GM21447 (cell line): ENCODE results near the gene CARD16.

Experiments used
- ATAC-seq: cut with Tn5 transposase; IDR thresholded peaks from one replicate; pipeline ENCODE4 v1.9.1; 2021; ENCODE audit not compliant: unreplicated experiment

The CARD16 gene

GRCh38 chr11:105051559-105051958 is 6.4 kb upstream of the CARD16 start:
- ATAC-seq = no peak

- no peak for ATAC-seq
These were observed 4.3 kb upstream of the CARD16 start for GRCh38 chr11:105049481-105049880.

GRCh38 chr11:105046898-105047579 is 1.9 kb upstream of the CARD16 start:
- ATAC-seq = no peak

- ATAC-seq = no peak
These were observed 651 bp upstream of the CARD16 start for GRCh38 chr11:105045676-105046296.

- no peak for ATAC-seq
These were observed 3.0 kb downstream of the CARD16 start for GRCh38 chr11:105042178-105042577.

GRCh38 chr11:105040703-105041102 is 4.4 kb downstream of the CARD16 start:
- no peak for ATAC-seq

GRCh38 chr11:105034813-105035620 is 10.1 kb downstream of the CARD16 start, which contains the start of gene CASP1:
TSS of gene CASP1 (minus strand) at chr11:105035144. CDS start at chr11:105035113, 31 bp downstream.
- peak; percentile 95 for ATAC-seq

GRCh38 chr11:105034388-105034787 is 10.7 kb downstream of the CARD16 start:
- ATAC-seq = peak; percentile 2

- ATAC-seq = no peak
These were observed 11.4 kb downstream of the CARD16 start for GRCh38 chr11:105033781-105034180.

GRCh38 chr11:105033343-105033742 is 11.8 kb downstream of the CARD16 start:
- ATAC-seq = no peak

- no peak for ATAC-seq
These were observed 12.6 kb downstream of the CARD16 start for GRCh38 chr11:105032495-105032894.

- ATAC-seq = no peak
These were observed 17.5 kb downstream of the CARD16 start for GRCh38 chr11:105027678-105028077.

- ATAC-seq = no peak
These were observed 20.7 kb downstream of the CARD16 start for GRCh38 chr11:105024394-105024793.

GRCh38 chr11:105023003-105023402 is 22.1 kb downstream of the CARD16 start, which contains the start of gene CASP5:
TSS of gene CASP5 (minus strand) at chr11:105023168. CDS start at chr11:105023136, 32 bp downstream.
- no peak for ATAC-seq

GRCh38 chr11:105022527-105022926 is 22.6 kb downstream of the CARD16 start:
- ATAC-seq = no peak

GRCh38 chr11:105007463-105007862 is 37.7 kb downstream of the CARD16 start:
- no peak for ATAC-seq

GRCh38 chr11:105005451-105005845 is 39.7 kb downstream of the CARD16 start:
- no peak for ATAC-seq

GRCh38 chr11:105004021-105004420 is 41.1 kb downstream of the CARD16 start:
- no peak for ATAC-seq

- no peak for ATAC-seq
These were observed 42.0 kb downstream of the CARD16 start for GRCh38 chr11:105003151-105003550.

GRCh38 chr11:105000797-105001196 is 44.3 kb downstream of the CARD16 start:
- peak; percentile 92 for ATAC-seq

- ATAC-seq = no peak
These were observed 45.0 kb downstream of the CARD16 start for GRCh38 chr11:105000167-105000566.

GRCh38 chr11:104999721-105000120 is 45.4 kb downstream of the CARD16 start:
- ATAC-seq = no peak
